ENCODE data around the gene MARCO.

DNA sequence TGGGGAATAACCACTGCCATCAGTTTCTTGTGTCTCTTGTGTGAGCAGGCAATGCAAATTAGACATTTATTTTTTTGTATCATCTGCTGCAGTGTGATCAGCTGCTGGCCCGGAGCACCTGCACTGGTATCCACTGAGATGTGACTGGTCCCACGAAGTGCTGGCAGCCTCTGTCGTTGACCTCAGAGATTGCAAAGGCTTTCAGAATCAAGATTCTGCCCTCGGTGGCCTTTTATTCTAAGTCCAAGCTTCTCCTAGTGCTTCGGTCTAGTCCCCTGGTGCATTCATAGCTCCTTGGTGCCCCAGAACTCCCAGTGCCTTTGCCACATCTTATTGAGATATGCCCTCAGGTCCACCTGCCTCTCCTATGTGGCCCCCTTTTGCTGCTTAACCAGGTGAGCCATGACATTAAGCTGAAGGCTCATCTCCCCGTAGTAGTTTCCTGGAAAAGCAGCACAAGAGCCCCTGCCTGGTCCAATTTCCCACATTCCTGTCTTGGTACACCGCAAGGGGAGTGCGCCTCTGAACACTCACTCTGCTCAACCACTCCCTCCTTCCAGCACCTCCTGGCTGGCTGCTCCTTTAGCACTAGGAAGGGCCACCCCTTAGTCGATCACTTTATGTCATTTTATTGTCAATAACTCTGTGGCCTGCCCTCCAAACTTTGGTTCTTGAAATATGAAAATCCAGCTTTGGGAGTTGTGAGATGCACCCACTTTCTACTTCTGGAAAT lies 27.1 kb upstream of the MARCO start:
- TF ChIP-seq, protein P1, sequence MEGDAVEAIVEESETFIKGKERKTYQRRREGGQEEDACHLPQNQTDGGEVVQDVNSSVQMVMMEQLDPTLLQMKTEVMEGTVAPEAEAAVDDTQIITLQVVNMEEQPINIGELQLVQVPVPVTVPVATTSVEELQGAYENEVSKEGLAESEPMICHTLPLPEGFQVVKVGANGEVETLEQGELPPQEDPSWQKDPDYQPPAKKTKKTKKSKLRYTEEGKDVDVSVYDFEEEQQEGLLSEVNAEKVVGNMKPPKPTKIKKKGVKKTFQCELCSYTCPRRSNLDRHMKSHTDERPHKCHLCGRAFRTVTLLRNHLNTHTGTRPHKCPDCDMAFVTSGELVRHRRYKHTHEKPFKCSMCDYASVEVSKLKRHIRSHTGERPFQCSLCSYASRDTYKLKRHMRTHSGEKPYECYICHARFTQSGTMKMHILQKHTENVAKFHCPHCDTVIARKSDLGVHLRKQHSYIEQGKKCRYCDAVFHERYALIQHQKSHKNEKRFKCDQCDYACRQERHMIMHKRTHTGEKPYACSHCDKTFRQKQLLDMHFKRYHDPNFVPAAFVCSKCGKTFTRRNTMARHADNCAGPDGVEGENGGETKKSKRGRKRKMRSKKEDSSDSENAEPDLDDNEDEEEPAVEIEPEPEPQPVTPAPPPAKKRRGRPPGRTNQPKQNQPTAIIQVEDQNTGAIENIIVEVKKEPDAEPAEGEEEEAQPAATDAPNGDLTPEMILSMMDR (IDR thresholded peaks at IDR 0.05; ENCODE audit: low read length) = no peak
- TF ChIP-seq EZH2 (IDR thresholded peaks at IDR 0.05; ENCODE audit: borderline replicate concordance, low read length) = no peak

All from OCI-LY1 (cell line).